Thyroid gland (tissue), 4 donors: ENCODE results near the gene SUMO3. TPM values are rescaled to one million over a fixed set of nuclear protein-coding genes. Genes with fewer than 3 reads are reported as not detected.

Experiments
- DNase-seq, 2 donors: peaks; one replicate each; pipeline ENCODE4 v3.0.0-alpha.2; 2019
- H3K27ac ChIP-seq, 3 donors: fragments of 200-600 bp; sonication (generic); 1 replicate in 2 of 3; 2 replicates in 1 of 3; pipeline ENCODE4 v1.5.1; 2016 to 2019; ENCODE audit warnings: mild to moderate bottlenecking in 1 of 3, moderate library complexity in 1 of 3
- H3K27me3 ChIP-seq: fragments of 200-600 bp; sonication (generic); one replicate; pipeline ENCODE4 v1.5.1; 2019
- H3K36me3 ChIP-seq, 2 donors: fragments of 200-600 bp; sonication (generic); one replicate each; pipeline ENCODE4 v1.5.1; 2016 to 2019
- H3K4me1 ChIP-seq, 2 donors: fragments of 200-600 bp; sonication (generic); one replicate each; pipeline ENCODE4 v1.5.1; 2017 to 2019
- H3K4me3 ChIP-seq, 3 donors: fragments of 200-600 bp; sonication (generic); replicated peaks in 1 of 3; 1 replicate in 2 of 3; 2 replicates in 1 of 3; pipeline ENCODE4 v1.5.1; 2016; ENCODE audit warnings: mild to moderate bottlenecking in 1 of 3
- H3K9me3 ChIP-seq: fragments of 200-600 bp; sonication (generic); one replicate; pipeline ENCODE4 v1.5.1; 2017
- POLR2A ChIP-seq, 2 donors: fragments of 450-650 bp; IDR thresholded peaks; one replicate each; pipeline ENCODE4 v1.6.1; 2017; ENCODE audit warnings: antibody characterized with exemption in 2 of 2, mild to moderate bottlenecking in 2 of 2, moderate library complexity in 1 of 2
- WGBS, 2 donors: methylation state at CpG; one replicate each; pipeline ENCODE4 v1.1.5; 2017; 5-methylcytosine and 5-hydroxymethylcytosine counted together
- intact Hi-C: fragments of 100-400 bp; cut with DNase I; formaldehyde crosslinking; loops from one replicate; pipeline ENCODE4 v1.15.1; 2023
- total RNA-seq, 4 donors: library from RNA; depleted of rRNA; stranded (reverse); fragments of >200 nt; gene quantifications; one replicate each; pipeline ENCODE4 v1.2.3, GENCODE V29; 2016
- TF ChIP-seq, protein P1 (sequence below), 6 experiments: fragments of 200-600 bp in 3 of 6; fragments of 450-650 bp in 3 of 6; sonication (generic) in 3 of 6; IDR thresholded peaks; one replicate each; pipeline ENCODE4 v1.5.1; 2016 to 2019; ENCODE audit warnings: antibody characterized with exemption in 6 of 6, mild to moderate bottlenecking in 2 of 6, inconsistent platforms in 1 of 6, moderate library complexity in 1 of 6

The SUMO3 gene
- total RNA-seq, 4 donors from 2014 or later: 65.7 to 127 (median 87.8) TPM

DNA sequence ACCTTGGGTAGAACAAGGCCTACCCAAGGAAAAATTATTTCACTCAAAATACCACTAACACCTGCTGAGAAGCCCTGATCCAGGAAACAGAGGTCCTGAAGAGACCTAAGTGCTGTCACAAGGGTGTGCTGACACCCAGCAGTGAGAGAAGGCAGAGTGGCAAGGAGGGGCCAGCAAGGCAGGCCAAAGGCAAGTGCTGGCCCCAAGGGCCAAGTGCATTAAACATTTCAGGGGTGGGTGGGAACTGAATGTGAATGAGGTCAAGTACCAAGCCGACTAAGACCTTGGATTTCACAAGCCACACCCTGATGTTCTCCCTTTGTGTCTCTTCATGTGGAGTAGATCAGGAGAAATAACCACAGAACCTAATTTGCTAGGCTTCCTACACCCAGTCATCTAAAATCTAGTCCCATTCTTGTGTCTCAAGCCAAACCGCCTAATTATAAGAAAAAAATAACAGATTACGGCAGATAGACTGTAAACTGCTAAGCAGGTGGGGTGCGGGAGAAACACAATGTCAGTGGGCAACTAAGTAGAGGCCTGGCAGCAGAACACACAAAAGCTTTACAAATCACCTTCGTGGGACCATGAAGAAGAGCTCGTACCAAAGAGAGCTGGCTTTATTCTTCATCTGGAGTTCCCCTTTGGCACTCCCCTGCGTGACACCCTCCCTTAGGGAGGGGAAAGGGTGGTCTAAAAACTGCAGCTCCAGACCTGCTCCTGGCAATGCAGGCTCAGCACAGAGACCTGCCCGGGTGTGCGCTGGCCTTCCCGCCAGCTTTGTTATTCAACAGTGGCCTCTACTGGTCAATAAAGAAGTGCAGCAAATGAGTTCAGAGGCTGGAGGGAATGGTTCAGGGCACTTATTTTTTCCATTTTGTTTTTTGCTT lies 24.9 kb downstream of the SUMO3 start:
- Histone ChIP-seq H3K4me3 (no peak overlapping the region), H3K4me1 (peaks cover 10 to 11% of the 10 kb centered on the region in 2 donors), H3K27ac (no peak overlapping the region), H3K27me3 (no peaks in the 10 kb centered on the region), H3K36me3 (no peaks in the 10 kb centered on the region), H3K9me3 (no peaks in the 10 kb centered on the region)
- 15 to 16% methylated on average over 10 of the region's 10 CpGs for WGBS, 2 donors
- intact Hi-C loops: loop anchor here (5.0 kb wide), 1 partner anchor 281 kb away; no protein-coding TSS in a partner anchor
- TF ChIP-seq POLR2A (IDR thresholded peaks at IDR 0.05): no peak
- TF ChIP-seq, protein P1, sequence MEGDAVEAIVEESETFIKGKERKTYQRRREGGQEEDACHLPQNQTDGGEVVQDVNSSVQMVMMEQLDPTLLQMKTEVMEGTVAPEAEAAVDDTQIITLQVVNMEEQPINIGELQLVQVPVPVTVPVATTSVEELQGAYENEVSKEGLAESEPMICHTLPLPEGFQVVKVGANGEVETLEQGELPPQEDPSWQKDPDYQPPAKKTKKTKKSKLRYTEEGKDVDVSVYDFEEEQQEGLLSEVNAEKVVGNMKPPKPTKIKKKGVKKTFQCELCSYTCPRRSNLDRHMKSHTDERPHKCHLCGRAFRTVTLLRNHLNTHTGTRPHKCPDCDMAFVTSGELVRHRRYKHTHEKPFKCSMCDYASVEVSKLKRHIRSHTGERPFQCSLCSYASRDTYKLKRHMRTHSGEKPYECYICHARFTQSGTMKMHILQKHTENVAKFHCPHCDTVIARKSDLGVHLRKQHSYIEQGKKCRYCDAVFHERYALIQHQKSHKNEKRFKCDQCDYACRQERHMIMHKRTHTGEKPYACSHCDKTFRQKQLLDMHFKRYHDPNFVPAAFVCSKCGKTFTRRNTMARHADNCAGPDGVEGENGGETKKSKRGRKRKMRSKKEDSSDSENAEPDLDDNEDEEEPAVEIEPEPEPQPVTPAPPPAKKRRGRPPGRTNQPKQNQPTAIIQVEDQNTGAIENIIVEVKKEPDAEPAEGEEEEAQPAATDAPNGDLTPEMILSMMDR (IDR thresholded peaks at IDR 0.05): peak; percentile 49 to 83 (median 79)
- peak; percentile 56 to 59 for DNase-seq

DNA sequence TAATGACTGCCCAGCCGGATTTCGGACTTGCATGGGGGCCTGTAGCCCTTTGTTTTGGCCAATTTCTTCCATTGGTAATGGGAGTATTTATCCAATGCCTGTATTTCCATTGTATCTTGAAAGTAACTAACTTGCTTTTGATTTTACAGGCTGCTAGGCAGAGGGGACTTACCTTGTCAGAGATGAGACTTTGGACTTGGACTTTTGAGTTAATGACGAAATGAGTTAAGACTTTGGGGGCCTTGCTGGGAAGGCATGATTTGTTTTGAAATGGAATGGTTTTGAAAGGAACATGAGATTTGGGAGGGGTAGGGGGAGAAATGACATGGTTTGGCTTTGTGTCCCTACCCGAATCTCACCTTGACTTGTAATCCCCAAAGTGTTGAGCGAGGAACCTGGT lies 25.9 kb downstream of the SUMO3 start:
- Histone ChIP-seq H3K4me3 (no peak overlapping the region), H3K27ac (no peak overlapping the region), H3K36me3 (no peaks in the 10 kb centered on the region), H3K4me1 (peaks cover 10 to 11% of the 10 kb centered on the region in 2 donors), H3K27me3 (no peaks in the 10 kb centered on the region), H3K9me3 (no peaks in the 10 kb centered on the region)
- no peak for DNase-seq
- TF ChIP-seq, protein P1 (IDR thresholded peaks at IDR 0.05): no peak
- no peak for TF ChIP-seq POLR2A (IDR thresholded peaks at IDR 0.05)
- intact Hi-C loops: loop anchor here (5.0 kb wide), 1 partner anchor 280 kb away; no protein-coding TSS in a partner anchor
- 96 to 97% methylated on average over 5 of the region's 5 CpGs for WGBS, 2 donors

DNA sequence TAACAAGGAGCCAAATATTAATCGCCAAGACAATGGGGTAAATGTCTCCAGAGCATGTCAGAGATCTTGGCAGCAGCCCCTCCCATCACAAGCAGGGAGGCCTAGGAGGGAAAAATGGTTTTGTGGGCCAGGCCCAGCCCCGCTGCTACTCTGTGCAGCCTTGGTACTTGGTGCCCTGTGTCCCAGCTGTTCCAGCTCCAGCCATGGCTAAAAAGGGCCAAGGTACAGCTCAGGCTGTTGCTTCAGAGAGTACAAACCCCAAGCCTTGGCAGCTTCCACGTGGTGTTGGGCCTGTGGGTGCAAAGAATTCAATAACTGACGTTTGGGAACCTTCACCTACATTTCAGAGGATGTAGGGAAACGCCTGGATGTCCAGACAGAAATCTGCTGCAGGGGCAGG lies 26.6 kb downstream of the SUMO3 start:
- Histone ChIP-seq H3K4me1 (peaks cover 14 to 15% of the 10 kb centered on the region in 2 donors), H3K27ac (no peak overlapping the region), H3K27me3 (no peaks in the 10 kb centered on the region), H3K4me3 (no peak overlapping the region), H3K9me3 (no peaks in the 10 kb centered on the region), H3K36me3 (no peaks in the 10 kb centered on the region)
- intact Hi-C loops: loop anchor here (5.0 kb wide), 1 partner anchor 279 kb away; no protein-coding TSS in a partner anchor
- 85 to 91% methylated on average over 5 of the region's 5 CpGs for WGBS, 2 donors
- no peak for DNase-seq
- TF ChIP-seq, protein P1 (IDR thresholded peaks at IDR 0.05): no peak
- no peak for TF ChIP-seq POLR2A (IDR thresholded peaks at IDR 0.05)

DNA sequence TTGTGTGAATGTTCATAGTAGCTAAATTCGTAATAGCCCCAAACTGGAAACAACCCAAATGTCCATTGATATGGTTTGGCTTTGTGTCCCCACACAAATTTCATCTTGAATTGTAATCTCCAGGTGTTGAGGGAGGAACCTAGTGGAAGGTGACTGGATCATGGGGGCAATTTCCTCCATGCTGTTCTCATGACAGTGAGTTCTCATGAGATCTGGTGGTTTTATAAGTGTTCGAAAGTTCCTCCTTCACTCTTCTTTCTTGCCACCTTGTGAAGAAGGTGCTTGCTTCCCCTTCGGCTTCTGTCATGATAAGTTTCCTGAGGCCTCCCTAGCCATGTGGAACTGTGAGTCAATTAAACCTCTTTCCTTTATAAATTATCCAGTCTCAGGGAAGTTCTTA lies 27.5 kb downstream of the SUMO3 start:
- Histone ChIP-seq H3K4me1 (peaks cover 20 to 21% of the 10 kb centered on the region in 2 donors), H3K27me3 (no peaks in the 10 kb centered on the region), H3K4me3 (no peak overlapping the region), H3K9me3 (no peaks in the 10 kb centered on the region), H3K36me3 (no peaks in the 10 kb centered on the region), H3K27ac (no peak overlapping the region)
- 94 to 97% methylated on average over 3 of the region's 3 CpGs for WGBS, 2 donors
- no peak for TF ChIP-seq POLR2A (IDR thresholded peaks at IDR 0.05)
- TF ChIP-seq, protein P1 (IDR thresholded peaks at IDR 0.05): no peak
- intact Hi-C loops: loop anchor here (5.0 kb wide), 1 partner anchor 278 kb away; no protein-coding TSS in a partner anchor
- DNase-seq: no peak

DNA sequence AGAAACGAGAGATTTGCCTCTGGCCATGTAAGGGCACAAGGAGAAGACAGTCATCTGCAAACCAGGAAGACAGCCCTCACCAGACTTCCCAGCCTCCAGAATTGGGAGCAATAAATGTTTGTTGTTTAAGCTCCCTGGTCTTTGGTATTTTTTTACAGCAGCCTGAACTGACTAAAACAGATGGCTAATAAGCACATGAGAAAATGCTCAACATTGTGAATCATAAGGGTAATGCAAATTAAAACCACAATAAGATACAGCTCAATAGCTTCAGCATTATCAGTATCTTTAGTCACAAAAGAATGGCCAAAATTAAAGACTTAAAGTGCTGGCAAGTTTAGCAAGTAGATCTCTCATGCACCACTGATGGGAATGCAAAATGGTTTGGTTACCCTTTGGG lies 28.0 kb downstream of the SUMO3 start:
- H3K27me3 ChIP-seq: no peaks in the 10 kb centered on the region
- intact Hi-C loops: loop anchor here (5.0 kb wide), 1 partner anchor 278 kb away; no protein-coding TSS in a partner anchor
- H3K4me1 ChIP-seq: peaks cover 25 to 26% of the 10 kb centered on the region in 2 donors
- no peak overlapping the region for H3K27ac ChIP-seq
- no peak overlapping the region for H3K4me3 ChIP-seq
- TF ChIP-seq, protein P1 (IDR thresholded peaks at IDR 0.05): no peak
- no peak for TF ChIP-seq POLR2A (IDR thresholded peaks at IDR 0.05)
- H3K9me3 ChIP-seq: no peaks in the 10 kb centered on the region
- 100% methylated on average over 1 of the region's 1 CpG for WGBS, 2 donors
- DNase-seq: no peak
- H3K36me3 ChIP-seq: no peaks in the 10 kb centered on the region
